BJ (cell line): ENCODE results near the gene ADRM1. TPM values are rescaled to one million over a fixed set of nuclear protein-coding genes. Genes with fewer than 3 reads are reported as not detected.

Experiments used
- CTCF ChIA-PET: fragments of 350-600 bp; formaldehyde crosslinking; extraction: SDS; loops from one replicate; lab custom pipeline; 2021; ENCODE audit warnings: antibody characterized with exemption, inconsistent platforms; lab: Yijun Ruan, JAX
- POLR2A ChIA-PET: fragments of 300-600 bp; sonication (Branson Sonifier 250); formaldehyde crosslinking; extraction: SDS; loops from one replicate; lab custom pipeline; 2021; ENCODE audit warnings: antibody characterized with exemption; lab: Charles Lee
- DNase-seq: peaks from one replicate; pipeline ENCODE4 v3.0.0-alpha.2; 2011; ENCODE audit warnings: low read depth
- H3K27me3 ChIP-seq: 2 replicates; pipeline ENCODE4 v1.6.0; 2011; ENCODE audit warnings: low read length; ENCODE audit not compliant: control insufficient read depth, insufficient read depth
- H3K36me3 ChIP-seq: 2 replicates; pipeline ENCODE4 v1.5.1; 2011; ENCODE audit warnings: low read length; ENCODE audit not compliant: control insufficient read depth, insufficient read depth
- H3K4me3 ChIP-seq: 2 replicates; pipeline ENCODE4 v1.5.1; 2011; ENCODE audit warnings: low read depth, mild to moderate bottlenecking, control low read depth, low read length
- polyA minus RNA-seq: library from RNA; depleted of rRNA, polyadenylated mRNA; stranded (reverse); fragments of >200 nt; gene quantifications from 2 replicates; pipeline ENCODE4 v1.2.3, GENCODE V29; 2011; rRNA and poly(A)+ RNA removed
- polyA plus RNA-seq: library from polyadenylated mRNA; depleted of rRNA; stranded (reverse); fragments of >200 nt; gene quantifications from 2 replicates; pipeline ENCODE4 v1.2.3, GENCODE V29; 2011; rRNA removed
- TF ChIP-seq, protein P1 (sequence below): IDR thresholded peaks from 2 replicates; pipeline ENCODE4 v1.5.1; 2011; ENCODE audit warnings: low read depth, mild to moderate bottlenecking, control low read depth, inconsistent platforms, low read length, moderate library complexity; ENCODE audit not compliant: insufficient read depth

ADRM1 gene, protein sequence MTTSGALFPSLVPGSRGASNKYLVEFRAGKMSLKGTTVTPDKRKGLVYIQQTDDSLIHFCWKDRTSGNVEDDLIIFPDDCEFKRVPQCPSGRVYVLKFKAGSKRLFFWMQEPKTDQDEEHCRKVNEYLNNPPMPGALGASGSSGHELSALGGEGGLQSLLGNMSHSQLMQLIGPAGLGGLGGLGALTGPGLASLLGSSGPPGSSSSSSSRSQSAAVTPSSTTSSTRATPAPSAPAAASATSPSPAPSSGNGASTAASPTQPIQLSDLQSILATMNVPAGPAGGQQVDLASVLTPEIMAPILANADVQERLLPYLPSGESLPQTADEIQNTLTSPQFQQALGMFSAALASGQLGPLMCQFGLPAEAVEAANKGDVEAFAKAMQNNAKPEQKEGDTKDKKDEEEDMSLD
- polyA plus RNA-seq (81.5 and 115 TPM in 2 replicates), polyA minus RNA-seq (29.3 and 41.0 TPM in 2 replicates)

DNA sequence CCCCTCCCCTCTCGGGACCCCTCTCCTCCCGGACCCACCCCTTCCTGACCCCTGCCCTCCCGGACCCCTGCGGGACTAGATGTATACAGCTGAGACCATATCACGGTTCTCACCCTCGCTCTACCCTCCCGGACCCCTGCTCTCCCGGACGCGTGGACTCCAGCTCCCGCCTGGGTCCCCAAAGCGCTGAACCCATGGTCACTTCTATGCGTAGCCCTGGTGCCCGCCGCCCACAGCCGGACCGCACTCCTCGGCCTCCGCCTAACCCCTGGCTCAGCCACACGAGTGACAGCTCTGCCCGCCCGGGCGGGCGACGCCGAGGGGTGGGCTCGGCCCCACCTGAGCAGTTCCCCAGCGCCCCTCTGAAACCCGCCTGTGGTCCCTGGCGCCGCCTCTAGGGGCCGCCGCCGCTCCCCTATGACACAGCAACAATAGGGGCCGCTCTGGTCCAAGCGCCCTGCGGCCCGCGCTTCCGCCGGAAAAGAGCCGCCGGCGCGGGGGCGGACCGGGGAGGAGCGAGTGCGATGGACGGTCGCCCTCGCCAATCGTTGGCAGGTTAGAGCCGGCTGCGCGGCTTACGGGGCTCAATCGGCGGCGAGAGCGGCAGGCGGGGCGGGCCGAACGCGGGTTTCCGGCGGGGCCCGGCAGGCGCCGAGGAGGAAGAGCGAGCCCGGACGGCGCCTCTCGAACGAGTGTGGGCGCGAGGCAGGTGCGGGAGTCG, at the start of gene ADRM1:
ADRM1 (plus strand) TSS at position 657 of the 721 bp plus-strand sequence. CDS start 572 bp downstream, outside the sequence.
- no peaks in the 10 kb centered on the region for H3K27me3 ChIP-seq
- ChIA-PET CTCF (interaction anchor here (0.6 to 6.9 kb wide), 13 partner anchors 9 to 103 kb away, joined by 3 to 55 read pairs (median 4); partner anchors contain the start of genes LAMA5 and RPS21), POLR2A (interaction anchor here (0.6 kb wide), 1 partner anchor 165 kb away, joined by 3 read pairs; no protein-coding TSS in a partner anchor)
- H3K4me3 ChIP-seq, result peak within 1 kb of the TSS; percentile 92
- DNase-seq, result peak; percentile 72
- TF ChIP-seq, protein P1, sequence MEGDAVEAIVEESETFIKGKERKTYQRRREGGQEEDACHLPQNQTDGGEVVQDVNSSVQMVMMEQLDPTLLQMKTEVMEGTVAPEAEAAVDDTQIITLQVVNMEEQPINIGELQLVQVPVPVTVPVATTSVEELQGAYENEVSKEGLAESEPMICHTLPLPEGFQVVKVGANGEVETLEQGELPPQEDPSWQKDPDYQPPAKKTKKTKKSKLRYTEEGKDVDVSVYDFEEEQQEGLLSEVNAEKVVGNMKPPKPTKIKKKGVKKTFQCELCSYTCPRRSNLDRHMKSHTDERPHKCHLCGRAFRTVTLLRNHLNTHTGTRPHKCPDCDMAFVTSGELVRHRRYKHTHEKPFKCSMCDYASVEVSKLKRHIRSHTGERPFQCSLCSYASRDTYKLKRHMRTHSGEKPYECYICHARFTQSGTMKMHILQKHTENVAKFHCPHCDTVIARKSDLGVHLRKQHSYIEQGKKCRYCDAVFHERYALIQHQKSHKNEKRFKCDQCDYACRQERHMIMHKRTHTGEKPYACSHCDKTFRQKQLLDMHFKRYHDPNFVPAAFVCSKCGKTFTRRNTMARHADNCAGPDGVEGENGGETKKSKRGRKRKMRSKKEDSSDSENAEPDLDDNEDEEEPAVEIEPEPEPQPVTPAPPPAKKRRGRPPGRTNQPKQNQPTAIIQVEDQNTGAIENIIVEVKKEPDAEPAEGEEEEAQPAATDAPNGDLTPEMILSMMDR, result peak; percentile 91
- H3K36me3 ChIP-seq, result peaks cover 18% of the 10 kb centered on the region

DNA sequence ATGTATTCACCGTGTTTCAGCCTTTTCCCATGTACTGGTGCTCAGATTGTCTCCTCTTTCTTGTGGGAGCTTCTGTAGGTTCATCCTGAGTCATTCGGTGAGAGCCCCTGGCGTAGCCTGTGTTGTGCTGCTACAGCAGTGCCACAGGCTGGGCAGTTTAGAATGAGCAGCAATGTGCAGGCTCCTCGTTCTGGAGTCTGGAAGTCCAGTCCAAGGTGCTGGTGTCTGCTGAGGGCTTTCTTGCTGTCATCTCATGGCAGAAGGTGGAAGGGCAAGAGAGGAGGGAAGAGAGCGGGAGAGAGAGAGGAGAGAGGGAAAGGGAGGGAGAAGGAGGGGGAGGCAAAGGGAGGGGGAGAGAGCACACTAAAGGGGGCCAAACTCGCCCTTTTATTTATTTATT, 49.4 kb upstream of the ADRM1 start:
- H3K27me3 ChIP-seq, result no peaks in the 10 kb centered on the region
- peaks cover 11% of the 10 kb centered on the region for H3K36me3 ChIP-seq
- TF ChIP-seq, protein P1, result no peak
- DNase-seq, result no peak
- H3K4me3 ChIP-seq, result no peak overlapping the region
- POLR2A ChIA-PET, result no interaction called here
- CTCF ChIA-PET, result no interaction called here

DNA sequence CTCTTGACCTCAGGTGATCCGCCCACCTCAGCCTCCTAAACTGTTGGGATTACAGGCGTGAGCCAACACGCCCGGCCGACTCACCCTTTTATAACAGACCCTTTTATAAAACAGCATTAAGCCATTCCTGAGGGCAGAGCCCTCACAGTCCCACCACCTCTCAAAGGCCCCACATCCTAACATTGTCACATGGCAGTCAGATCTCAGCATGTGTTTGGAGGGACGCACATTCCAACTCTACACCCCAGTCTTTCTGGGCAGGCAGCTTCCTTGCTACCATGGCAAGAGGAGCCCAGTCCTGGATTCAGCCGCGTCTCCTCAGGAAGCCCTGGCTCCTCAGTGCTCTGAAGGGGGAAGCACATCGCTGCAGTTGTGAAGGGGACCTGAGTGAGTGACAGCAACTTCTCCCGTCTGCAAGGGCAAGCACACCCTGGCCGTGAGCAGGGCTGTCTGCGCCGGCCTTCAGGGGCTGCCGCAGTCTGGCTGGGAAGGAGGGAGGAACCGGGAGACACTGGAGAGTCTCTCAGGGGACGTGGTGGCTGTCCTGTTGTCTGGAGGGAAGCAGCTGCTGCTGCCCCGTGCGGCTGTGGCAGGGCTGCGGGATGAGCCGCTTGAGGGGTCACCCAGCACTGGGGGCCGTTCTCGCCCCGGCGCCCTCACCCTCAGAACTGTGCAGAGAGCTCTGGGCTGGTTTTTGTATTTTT, 48.6 kb upstream of the ADRM1 start:
- H3K36me3 ChIP-seq, result peaks cover 12% of the 10 kb centered on the region
- TF ChIP-seq, protein P1, result no peak
- H3K27me3 ChIP-seq, result no peaks in the 10 kb centered on the region
- ChIA-PET CTCF (no interaction called here), POLR2A (no interaction called here)
- H3K4me3 ChIP-seq, result no peak overlapping the region
- DNase-seq, result no peak

DNA sequence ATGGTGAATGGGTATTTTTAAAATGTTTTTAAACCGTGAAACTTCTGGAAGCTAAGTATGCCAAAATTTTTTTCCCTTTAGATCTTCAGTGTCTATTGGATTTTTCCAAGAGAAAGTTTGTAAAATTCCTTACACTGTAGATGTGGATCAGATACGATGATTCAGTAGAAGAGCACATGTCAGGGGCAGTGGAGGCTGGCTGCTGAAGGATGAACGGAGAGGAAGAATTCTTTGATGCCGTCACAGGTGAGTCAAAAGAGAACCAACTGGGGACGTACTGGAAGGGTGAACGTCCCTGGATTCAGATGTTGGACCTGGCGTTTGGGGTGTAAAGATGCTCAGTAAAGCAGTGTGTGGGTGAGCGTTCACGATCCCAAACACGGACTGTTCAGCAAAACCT, 46.8 kb upstream of the ADRM1 start:
- Histone ChIP-seq H3K4me3 (no peak overlapping the region), H3K36me3 (peaks cover 19% of the 10 kb centered on the region), H3K27me3 (no peaks in the 10 kb centered on the region)
- CTCF ChIA-PET, result no interaction called here
- POLR2A ChIA-PET, result no interaction called here
- TF ChIP-seq, protein P1, result no peak
- no peak for DNase-seq
